Omental fat pad (tissue), 4 donors: Measurements from ENCODE around the gene POLR2H. TPM values are rescaled to one million over a fixed set of nuclear protein-coding genes. Genes with fewer than 3 reads are reported as not detected.

Source experiments
- ATAC-seq: fragments of 150-250 bp; one replicate; pipeline ENCODE4 v1.9.1; 2016; ENCODE audit warnings: mild to moderate bottlenecking, moderate library complexity; ENCODE audit not compliant: low FRiP score
- DNase-seq: peaks from one replicate; pipeline ENCODE4 v3.0.0-alpha.2; 2019; ENCODE audit warnings: low spot score
- CTCF ChIP-seq, 3 donors: fragments of 450-650 bp; IDR thresholded peaks; one replicate each; pipeline ENCODE4 v1.5.1; 2016 to 2017; ENCODE audit warnings: antibody characterized with exemption in 3 of 3, mild to moderate bottlenecking in 3 of 3, moderate library complexity in 2 of 3
- small RNA-seq: library from RNA; depleted of rRNA; stranded (forward); fragments of <200 nt; gene quantifications from one replicate; pipeline ENCODE3, GENCODE V24; 2016
- total RNA-seq, 4 donors: library from RNA; depleted of rRNA; stranded (reverse); fragments of >200 nt; gene quantifications; one replicate each; pipeline ENCODE4 v1.1.0, GENCODE V29; 2016

Gene POLR2H
- total RNA-seq, 4 donors from 2014 or later, result 63.9 to 110 (median 89.3) TPM

GRCh38 chr3:184409331-184409926 lies 47.9 kb downstream of the POLR2H start:
- no peak for DNase-seq

GRCh38 chr3:184409946-184410500 lies 48.5 kb downstream of the POLR2H start:
- DNase-seq (no peak), ATAC-seq (no peak)
- TF ChIP-seq CTCF (IDR thresholded peaks at IDR 0.05), result no peak

More at GRCh38 chr3:184409331-184409926, 47.9 kb downstream of the POLR2H start:
- ATAC-seq, result no peak
- no peak for TF ChIP-seq CTCF (IDR thresholded peaks at IDR 0.05)

- no peak for DNase-seq
- ATAC-seq, result no peak
- TF ChIP-seq CTCF (IDR thresholded peaks at IDR 0.05), result no peak
Measured at GRCh38 chr3:184414418-184415202, 53.1 kb downstream of the POLR2H start.

- TF ChIP-seq CTCF (IDR thresholded peaks at IDR 0.05), result no peak
- no peak for DNase-seq
- ATAC-seq, result no peak
Measured at GRCh38 chr3:184415203-184415490, 53.6 kb downstream of the POLR2H start.

GRCh38 chr3:184417619-184418327 lies 56.3 kb downstream of the POLR2H start:
- ATAC-seq, result peak; percentile 66

More at GRCh38 chr3:184417619-184418327, 56.3 kb downstream of the POLR2H start:
- peak in 2 of 3 donors; percentile 39 to 52 for TF ChIP-seq CTCF (IDR thresholded peaks at IDR 0.05)
- peak; percentile 31 for DNase-seq

Small RNAs within 50 kb of the gene (small RNA-seq; reads per million reads assigned to genes)
- 2,435 reads per million, percentile 99 among the genes with 10 or more reads in this experiment for gene SNORD66

Other genes starting within 250 kb of the POLR2H start
- gene EIF2B5, start 226.4 kb upstream of the POLR2H start, total RNA-seq, result 10 to 100 TPM; 28.5 to 50.3 (median 38.7) TPM
- 10 to 100 TPM; 34.9 to 46.0 (median 43.2) TPM for gene DVL3, start 206.3 kb upstream of the POLR2H start, total RNA-seq
- 100 to 1,000 TPM; 240 to 284 (median 246) TPM for gene AP2M1, start 186.9 kb upstream of the POLR2H start, total RNA-seq
- 10 to 100 TPM; 41.0 to 76.7 (median 64.0) TPM for gene ABCF3, start 175.5 kb upstream of the POLR2H start, total RNA-seq
- gene VWA5B2, start 132.1 kb upstream of the POLR2H start, total RNA-seq, result under 1 TPM in 2 of 4 donors, not detected in 2; 0.19 to 0.47 TPM
- 10 to 100 TPM; 42.2 to 56.6 (median 52.3) TPM for gene ALG3, start 112.7 kb upstream of the POLR2H start, total RNA-seq
- 10 to 100 TPM in 1 of 4 donors, 1 to 10 TPM in 3; 1.7 to 14.8 (median 5.5) TPM for gene EEF1AKMT4, start 112.0 kb upstream of the POLR2H start, total RNA-seq
- gene CAMK2N2, start 100.2 kb upstream of the POLR2H start, total RNA-seq, result under 1 TPM in 1 of 4 donors, not detected in 3; 0.28 TPM
- not detected for gene ECE2, start 85.7 kb upstream of the POLR2H start, total RNA-seq
- gene PSMD2, start 62.5 kb upstream of the POLR2H start, total RNA-seq, result 100 to 1,000 TPM; 160 to 319 (median 213) TPM
- gene EIF4G1, start 47.1 kb upstream of the POLR2H start, total RNA-seq, result 100 to 1,000 TPM; 235 to 471 (median 268) TPM
- gene FAM131A, start 24.1 kb upstream of the POLR2H start, total RNA-seq, result 10 to 100 TPM; 19.1 to 30.8 (median 25.9) TPM
- 1 to 10 TPM; 2.1 to 8.4 (median 3.8) TPM for gene CLCN2, start 105 bp upstream of the POLR2H start, total RNA-seq
- gene THPO, start 16.5 kb downstream of the POLR2H start, total RNA-seq, result 1 to 10 TPM in 1 of 4 donors, under 1 TPM in 3; 0.36 to 1.3 (median 0.94) TPM
- 10 to 100 TPM in 1 of 4 donors, 1 to 10 TPM in 3; 5.8 to 12.2 (median 9.2) TPM for gene CHRD, start 18.3 kb downstream of the POLR2H start, total RNA-seq
- 1 to 10 TPM in 3 of 4 donors, under 1 TPM in 1; 0.79 to 3.1 (median 2.1) TPM for gene EPHB3, start 200.1 kb downstream of the POLR2H start, total RNA-seq